WTC11 (cell line): ENCODE results near the gene ADGRA1. TPM values are rescaled to one million over a fixed set of nuclear protein-coding genes. Genes with fewer than 3 reads are reported as not detected.

Experiments
- ATAC-seq: fragments of 200-7000 bp; cut with Tn5 transposase; 2 replicates; pipeline ENCODE4 v1.10.0; 2021; ENCODE audit warnings: mild to moderate bottlenecking, moderate library complexity
- CTCF ChIA-PET: fragments of 300-600 bp; sonication (Branson Sonifier 250); formaldehyde crosslinking; loops from one replicate; lab custom pipeline; 2021; ENCODE audit warnings: antibody characterized with exemption; lab: Charles Lee
- POLR2A ChIA-PET: fragments of 350-600 bp; sonication (Branson Sonifier 250); formaldehyde crosslinking; loops from one replicate; lab custom pipeline; 2021; ENCODE audit warnings: antibody characterized with exemption; lab: Charles Lee
- DNase-seq: peaks from one replicate; pipeline ENCODE4 v3.0.0; 2021; ENCODE audit warnings: low spot score
- H3K27ac Mint-ChIP-seq: 2 replicates; pipeline ENCODE4 v1.8.0; 2021; ENCODE audit warnings: mixed read lengths
- H3K27me3 Mint-ChIP-seq: 2 replicates; pipeline ENCODE4 v1.8.0; 2021; ENCODE audit warnings: low read depth, mild to moderate bottlenecking, moderate library complexity, mixed read lengths
- H3K36me3 Mint-ChIP-seq: 2 replicates; pipeline ENCODE4 v1.8.0; 2021; ENCODE audit warnings: mixed read lengths
- H3K4me1 Mint-ChIP-seq: 2 replicates; pipeline ENCODE4 v1.8.0; 2022; ENCODE audit warnings: mixed read lengths
- H3K4me3 Mint-ChIP-seq: 2 replicates; pipeline ENCODE4 v1.8.0; 2021; ENCODE audit warnings: mild to moderate bottlenecking, moderate library complexity, mixed read lengths
- H3K9me3 Mint-ChIP-seq: 2 replicates; pipeline ENCODE4 v1.8.0; 2021; ENCODE audit warnings: mixed read lengths
- ATF3 ChIP-seq: sonication (generic); formaldehyde crosslinking; conservative IDR thresholded peaks from 2 replicates; pipeline ENCODE4 v1.8.1; 2022; ENCODE audit warnings: mild to moderate bottlenecking, missing genetic modification reagents
- CBFB ChIP-seq: sonication (generic); formaldehyde crosslinking; IDR thresholded peaks from 2 replicates; pipeline ENCODE4 v1.8.1; 2022; ENCODE audit warnings: mild to moderate bottlenecking, low read depth, missing genetic modification reagents
- ELF4 ChIP-seq: sonication (generic); formaldehyde crosslinking; IDR thresholded peaks from 2 replicates; pipeline ENCODE4 v1.8.1; 2022; ENCODE audit warnings: low read depth, mild to moderate bottlenecking, moderate library complexity, missing genetic modification reagents
- HMGA2 ChIP-seq: fragments of 250-450 bp; sonication (Bioruptor Pico); IDR thresholded peaks from 2 replicates; pipeline ENCODE4 v1.4.0; 2021; ENCODE audit warnings: mild to moderate bottlenecking, moderate library complexity
- KAT7 ChIP-seq: sonication (generic); formaldehyde crosslinking; IDR thresholded peaks from 2 replicates; pipeline ENCODE4 v1.8.1; 2023; ENCODE audit warnings: missing genetic modification reagents, mild to moderate bottlenecking, borderline replicate concordance
- MYBL2 ChIP-seq: sonication (generic); formaldehyde crosslinking; IDR thresholded peaks from 2 replicates; pipeline ENCODE4 v1.8.1; 2023; ENCODE audit warnings: mild to moderate bottlenecking, moderate library complexity, missing genetic modification reagents
- NFATC4 ChIP-seq: fragments of 250-450 bp; sonication (Bioruptor Pico); IDR thresholded peaks from 2 replicates; pipeline ENCODE4 v1.9.0; 2021; ENCODE audit warnings: mild to moderate bottlenecking
- NR2C2 ChIP-seq: sonication (generic); formaldehyde crosslinking; IDR thresholded peaks from 2 replicates; pipeline ENCODE4 v1.8.0; 2022; ENCODE audit warnings: mild to moderate bottlenecking, missing genetic modification reagents
- OVOL2 ChIP-seq: fragments of 250-450 bp; sonication (Bioruptor Pico); IDR thresholded peaks from 2 replicates; pipeline ENCODE4 v1.9.0; 2021; ENCODE audit warnings: mild to moderate bottlenecking, borderline replicate concordance
- PRDM15 ChIP-seq: sonication (generic); formaldehyde crosslinking; IDR thresholded peaks from 2 replicates; pipeline ENCODE4 v1.8.0; 2022; ENCODE audit warnings: missing genetic modification reagents
- PRRX2 ChIP-seq: fragments of 250-450 bp; sonication (Bioruptor Pico); IDR thresholded peaks from 2 replicates; pipeline ENCODE4 v1.8.0; 2021; ENCODE audit warnings: mild to moderate bottlenecking
- SMAD3 ChIP-seq: sonication (generic); formaldehyde crosslinking; IDR thresholded peaks from 2 replicates; pipeline ENCODE4 v1.8.0; 2022; ENCODE audit warnings: missing genetic modification reagents, mild to moderate bottlenecking, borderline replicate concordance
- TCF7 ChIP-seq: sonication (generic); formaldehyde crosslinking; IDR thresholded peaks from 2 replicates; pipeline ENCODE4 v1.8.0; 2022; ENCODE audit warnings: mild to moderate bottlenecking, low read depth, missing genetic modification reagents, moderate library complexity
- ZBTB43 ChIP-seq: sonication (generic); formaldehyde crosslinking; IDR thresholded peaks from 2 replicates; pipeline ENCODE4 v1.8.1; 2023; ENCODE audit warnings: mild to moderate bottlenecking, missing genetic modification reagents
- ZNF138 ChIP-seq: sonication (generic); formaldehyde crosslinking; conservative IDR thresholded peaks from 2 replicates; pipeline ENCODE4 v1.8.1; 2022; ENCODE audit warnings: mild to moderate bottlenecking, moderate library complexity, missing genetic modification reagents
- ZNF219 ChIP-seq: sonication (generic); formaldehyde crosslinking; IDR thresholded peaks from 2 replicates; pipeline ENCODE4 v1.8.0; 2023; ENCODE audit warnings: missing genetic modification reagents, mild to moderate bottlenecking, borderline replicate concordance
- ZNF281 ChIP-seq: sonication (generic); formaldehyde crosslinking; IDR thresholded peaks from 2 replicates; pipeline ENCODE4 v1.8.0; 2023; ENCODE audit warnings: mild to moderate bottlenecking, missing genetic modification reagents
- total RNA-seq: library from RNA; stranded (reverse); gene quantifications from 3 replicates; pipeline ENCODE4 v1.2.3, GENCODE V29; 2021

ADGRA1 gene
- total RNA-seq, 1 experiment from 2014 or later, result 0.20 TPM

- ATAC-seq (no peak), DNase-seq (no peak)
- Mint-ChIP-seq H3K27ac (no peak overlapping the region), H3K4me3 (no peak overlapping the region), H3K36me3 (peaks cover 14% of the 10 kb centered on the region), H3K4me1 (no peaks in the 10 kb centered on the region), H3K27me3 (no peaks in the 10 kb centered on the region; the same call in 1 of the 2 replicates), H3K9me3 (peaks cover 18% of the 10 kb centered on the region)
- TF ChIP-seq ZBTB43 (CRISPR knock-in tag) (peak; percentile 62; the same call in 1 of the 2 replicates), NR2C2 (CRISPR knock-in tag) (0 out of 2 replicates have a peak, but pooled peaks have one; percentile 37), MYBL2 (CRISPR knock-in tag) (no peak)
- ChIA-PET CTCF (no interaction called here), POLR2A (no interaction called here)
Measured at GRCh38 chr10:133121479-133121878, 33.8 kb downstream of the ADGRA1 start.

GRCh38 chr10:133122171-133122935, 34.6 kb downstream of the ADGRA1 start:
- ATAC-seq (no peak), DNase-seq (no peak)
- Mint-ChIP-seq H3K27ac (0 out of 2 replicates have a peak overlapping the region, but pooled peaks have one; percentile 45), H3K4me3 (no peak overlapping the region), H3K36me3 (peaks cover 14% of the 10 kb centered on the region), H3K27me3 (no peaks in the 10 kb centered on the region; the same call in 1 of the 2 replicates), H3K9me3 (peaks cover 18% of the 10 kb centered on the region), H3K4me1 (no peaks in the 10 kb centered on the region)
- ChIA-PET CTCF (no interaction called here), POLR2A (no interaction called here)
- TF ChIP-seq OVOL2 (CRISPR knock-in tag) (no peak), ZNF281 (no peak), ZNF219 (no peak), PRRX2 (no peak), CBFB (no peak), HMGA2 (CRISPR knock-in tag) (no peak), ZNF138 (CRISPR knock-in tag) (no peak), PRDM15 (no peak), KAT7 (no peak), ELF4 (no peak), NFATC4 (no peak), ATF3 (CRISPR knock-in tag) (no peak), SMAD3 (no peak), TCF7 (no peak)
